ENCODE results near the gene GPNMB. TPM values are rescaled to one million over a fixed set of nuclear protein-coding genes. Genes with fewer than 3 reads are reported as not detected.
A peak's percentile ranks its signal among the peaks of the same experiment; 100 is the strongest.
"Not testable (repeated sequence)": the region's sequence is repeated elsewhere in the genome, so short reads cannot be mapped to it uniquely, and the experiment has no call there.

Gene GPNMB
- total RNA-seq, 1 donor from 2014 or later: 145 TPM

GRCh38 chr7:23224364-23224763 lies 22.2 kb upstream of the GPNMB start:
- DNase-seq (ENCODE audit: low spot score); intact Hi-C loops (cut with DNase I); ATAC-seq: not testable (repeated sequence)

DNA sequence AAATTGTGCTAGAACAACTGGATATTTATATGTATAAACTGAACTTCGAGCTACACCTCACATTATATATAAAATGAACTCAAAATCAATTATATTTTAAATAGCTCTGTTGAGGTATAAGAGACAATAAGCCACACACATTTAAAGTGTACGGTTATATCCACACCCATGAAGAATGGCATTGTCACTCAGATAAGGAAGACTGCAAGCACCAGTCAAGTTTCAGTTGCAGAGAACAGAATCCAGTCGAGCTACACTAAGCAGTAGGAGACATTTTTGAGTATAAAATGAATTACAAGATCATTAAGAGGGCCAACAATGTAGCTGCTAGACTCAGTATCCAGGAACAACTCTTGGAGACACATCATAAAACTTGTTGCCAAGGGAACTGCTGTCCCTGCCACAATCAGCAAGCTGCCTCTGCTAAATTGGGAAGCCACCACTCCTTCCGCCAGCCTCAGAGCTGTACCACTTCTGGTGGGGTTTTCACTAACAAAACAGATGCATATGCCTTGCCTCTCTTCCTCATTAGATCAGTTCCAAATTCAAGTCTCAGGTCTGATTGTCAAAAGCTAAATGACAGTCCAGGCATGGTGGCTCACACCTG lies 19.6 kb upstream of the GPNMB start:
- intact Hi-C loops (cut with DNase I): no loop called here
- ATAC-seq (no peak), DNase-seq (ENCODE audit: low spot score) (no peak)

GRCh38 chr7:23228412-23228811 lies 18.2 kb upstream of the GPNMB start:
- no peak for DNase-seq (ENCODE audit: low spot score)
- intact Hi-C loops (cut with DNase I): no loop called here
- no peak for ATAC-seq

- intact Hi-C loops (cut with DNase I): no loop called here
- ATAC-seq: no peak
- no peak for DNase-seq (ENCODE audit: low spot score)
Measured at GRCh38 chr7:23230641-23231101, 15.9 kb upstream of the GPNMB start.

DNA sequence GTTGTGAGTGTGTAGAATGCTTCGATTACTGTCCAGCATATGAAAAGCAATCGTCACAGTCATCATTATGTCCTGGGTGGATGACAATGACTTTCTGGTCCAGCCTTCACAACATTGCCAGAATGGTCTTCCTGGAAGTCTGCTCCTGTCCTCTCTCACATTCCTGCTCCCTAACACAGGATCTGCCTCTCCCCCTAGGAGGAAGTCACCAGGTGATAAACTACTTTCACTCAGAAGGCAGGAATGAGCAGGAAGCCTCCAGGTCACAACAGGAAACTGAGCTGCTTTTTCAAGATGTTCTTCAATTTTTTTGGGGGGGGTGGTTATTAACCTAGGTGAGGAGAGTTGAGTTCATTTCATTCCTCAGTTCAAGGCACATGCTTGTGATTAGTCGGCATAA lies 13.6 kb upstream of the GPNMB start:
- DNase-seq (ENCODE audit: low spot score) (no peak), ATAC-seq (no peak)
- intact Hi-C loops (cut with DNase I): no loop called here

- DNase-seq (ENCODE audit: low spot score) (no peak), ATAC-seq (peak; percentile 21)
- intact Hi-C loops (cut with DNase I): no loop called here
Measured at GRCh38 chr7:23234569-23235296, 11.8 kb upstream of the GPNMB start.

GRCh38 chr7:23235813-23236221 lies 10.8 kb upstream of the GPNMB start:
- intact Hi-C loops (cut with DNase I): no loop called here
- DNase-seq (ENCODE audit: low spot score) (peak; percentile 74), ATAC-seq (peak; percentile 92)

DNA sequence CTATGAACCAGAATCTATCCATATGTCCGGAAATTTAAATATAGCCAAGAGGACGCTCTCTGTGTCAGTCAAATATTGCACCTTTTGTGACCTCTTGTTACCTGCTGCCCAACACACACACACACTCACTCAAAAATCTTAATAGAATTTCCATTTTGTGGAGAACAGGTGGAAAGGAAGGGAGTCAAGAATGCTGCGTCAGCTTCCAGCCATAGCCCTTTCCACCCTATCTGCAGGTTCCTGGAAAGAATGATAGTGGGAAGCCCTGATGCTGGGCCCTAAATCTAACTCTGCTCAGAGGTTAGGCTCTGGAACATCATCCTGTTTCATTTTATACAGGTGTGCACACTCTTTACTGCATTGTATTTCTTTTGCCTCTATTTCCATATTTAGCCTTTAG lies 9.6 kb upstream of the GPNMB start:
- no peak for DNase-seq (ENCODE audit: low spot score)
- ATAC-seq: no peak

GRCh38 chr7:23238983-23239652 lies 7.5 kb upstream of the GPNMB start:
- intact Hi-C loops (cut with DNase I): no loop called here
- ATAC-seq (no peak), DNase-seq (ENCODE audit: low spot score) (no peak)

More for the DNA sequence above, 9.6 kb upstream of the GPNMB start:
- intact Hi-C loops (cut with DNase I): no loop called here

- intact Hi-C loops (cut with DNase I): no loop called here
- ATAC-seq (no peak), DNase-seq (ENCODE audit: low spot score) (no peak)
Measured at GRCh38 chr7:23239698-23240097, 6.9 kb upstream of the GPNMB start.

GRCh38 chr7:23242321-23242720 lies 4.3 kb upstream of the GPNMB start:
- DNase-seq (ENCODE audit: low spot score): no peak
- ATAC-seq: no peak
- intact Hi-C loops (cut with DNase I): no loop called here

- no peak for DNase-seq (ENCODE audit: low spot score)
- intact Hi-C loops (cut with DNase I): no loop called here
- ATAC-seq: no peak
Measured at GRCh38 chr7:23242935-23243334, 3.6 kb upstream of the GPNMB start.

DNA sequence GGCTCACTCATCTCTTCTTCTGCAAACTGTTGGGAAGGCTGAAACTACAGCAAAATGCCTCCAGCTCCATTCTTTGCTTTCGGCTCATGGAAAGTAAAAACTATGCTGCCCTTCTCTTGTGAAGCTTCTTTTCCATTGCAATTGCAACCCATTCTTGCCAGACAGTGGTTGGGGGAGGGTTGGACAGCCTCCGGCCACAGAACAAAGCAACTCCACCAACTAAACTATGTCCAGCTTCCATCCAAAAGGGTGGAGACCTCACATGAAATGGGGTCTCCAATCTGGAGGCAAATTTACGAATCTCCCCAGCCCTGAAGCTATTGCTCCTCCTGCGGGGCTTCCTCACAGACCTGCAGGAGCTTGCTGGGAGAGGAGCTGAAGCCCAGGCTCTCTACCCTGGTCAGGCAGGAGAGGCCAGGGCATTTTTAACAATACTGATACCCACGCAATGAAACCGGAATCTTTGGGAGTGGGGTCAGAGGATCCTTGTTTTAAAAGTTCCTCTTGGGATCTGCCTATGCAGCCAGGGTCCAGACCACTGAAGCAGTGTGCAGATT lies 549 bp downstream of the GPNMB start:
- DNase-seq (ENCODE audit: low spot score) (no peak), ATAC-seq (peak; percentile 54)
- intact Hi-C loops (cut with DNase I): no loop called here

- ATAC-seq (peak; percentile 77), DNase-seq (ENCODE audit: low spot score) (peak; percentile 72)
- intact Hi-C loops (cut with DNase I): no loop called here
Measured at GRCh38 chr7:23247603-23248335, 1.2 kb downstream of the GPNMB start.

- DNase-seq (ENCODE audit: low spot score) (no peak), ATAC-seq (no peak)
- intact Hi-C loops (cut with DNase I): no loop called here
Measured at GRCh38 chr7:23249486-23249885, 2.9 kb downstream of the GPNMB start.

GRCh38 chr7:23254051-23254681 lies 7.6 kb downstream of the GPNMB start:
- DNase-seq (ENCODE audit: low spot score) (no peak), ATAC-seq (no peak)
- intact Hi-C loops (cut with DNase I): no loop called here

DNA sequence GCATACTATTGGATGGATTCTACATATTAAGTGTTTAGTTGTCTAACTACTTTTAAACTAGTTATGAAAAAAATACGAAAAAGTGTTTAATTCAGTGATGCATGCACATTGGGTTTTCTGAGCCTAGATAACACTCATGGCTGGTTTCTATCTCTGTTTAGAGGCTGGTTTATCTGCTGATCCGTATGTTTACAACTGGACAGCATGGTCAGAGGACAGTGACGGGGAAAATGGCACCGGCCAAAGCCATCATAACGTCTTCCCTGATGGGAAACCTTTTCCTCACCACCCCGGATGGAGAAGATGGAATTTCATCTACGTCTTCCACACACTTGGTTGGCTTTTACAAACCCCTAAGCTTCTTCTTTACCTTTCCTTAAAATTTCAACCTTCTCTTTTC lies 10.2 kb downstream of the GPNMB start:
- intact Hi-C loops (cut with DNase I): no loop called here
- no peak for DNase-seq (ENCODE audit: low spot score)
- no peak for ATAC-seq

- intact Hi-C loops (cut with DNase I): no loop called here
- no peak for ATAC-seq
- no peak for DNase-seq (ENCODE audit: low spot score)
Measured at GRCh38 chr7:23260371-23260770, 13.8 kb downstream of the GPNMB start.
